Uterus (tissue), 4 donors: ENCODE measurements around the gene NRG3. TPM values are rescaled to one million over a fixed set of nuclear protein-coding genes. Genes with fewer than 3 reads are reported as not detected.
A peak's percentile ranks its signal among the peaks of the same experiment; 100 is the strongest.

Experiments used
- DNase-seq, 2 donors: peaks; one replicate each; pipeline ENCODE4 v3.0.0-alpha.2; 2019 to 2020
- H3K27ac ChIP-seq, 2 donors: fragments of 200-600 bp; sonication (generic); 1 replicate in 1 of 2; 2 replicates in 1 of 2; pipeline ENCODE4 v1.5.1; 2016 to 2018
- H3K27me3 ChIP-seq, 2 donors: fragments of 200-600 bp; sonication (generic); one replicate each; pipeline ENCODE4 v1.5.1; 2018 to 2019; ENCODE audit warnings: control low read depth in 1 of 2
- H3K36me3 ChIP-seq, 2 donors: fragments of 200-600 bp; sonication (generic); one replicate each; pipeline ENCODE4 v1.5.1; 2019; ENCODE audit warnings: control low read depth in 1 of 2
- H3K4me1 ChIP-seq, 2 donors: fragments of 200-600 bp; sonication (generic); one replicate each; pipeline ENCODE4 v1.5.1; 2018 to 2019; ENCODE audit warnings: control low read depth in 1 of 2
- H3K4me3 ChIP-seq, 2 donors: fragments of 200-600 bp; sonication (generic); 1 replicate in 1 of 2; 2 replicates in 1 of 2; pipeline ENCODE4 v1.5.1; 2018 to 2019; ENCODE audit warnings: mild to moderate bottlenecking in 1 of 2
- H3K9me3 ChIP-seq, 2 donors: fragments of 200-600 bp; sonication (generic); one replicate each; pipeline ENCODE4 v1.5.1; 2019; ENCODE audit warnings: control low read depth in 1 of 2
- CTCF ChIP-seq, 4 experiments: fragments of 200-600 bp in 2 of 4; fragments of 450-650 bp in 2 of 4; sonication (generic) in 2 of 4; IDR thresholded peaks; one replicate each; pipeline ENCODE4 v1.5.1; 2016 to 2019; ENCODE audit warnings: antibody characterized with exemption in 4 of 4, mild to moderate bottlenecking in 2 of 4, moderate library complexity in 1 of 4
- POLR2A ChIP-seq, 2 donors: fragments of 450-650 bp; IDR thresholded peaks; one replicate each; pipeline ENCODE4 v1.6.1; 2016; ENCODE audit warnings: antibody characterized with exemption in 2 of 2, mild to moderate bottlenecking in 1 of 2, moderate library complexity in 1 of 2
- intact Hi-C: fragments of 100-400 bp; cut with DNase I; formaldehyde crosslinking; loops from one replicate; pipeline ENCODE4 v1.15.1; 2023; ENCODE audit warnings: low total_unique reads
- total RNA-seq, 4 donors: library from RNA; depleted of rRNA in 3 of 4; stranded (reverse); fragments of >200 nt in 3 of 4; gene quantifications; one replicate each; pipeline versions ENCODE4 v1.1.0 to v1.2.4, GENCODE V29; 2014 to 2023
- donor health status: DM: yes; HTN: yes; CAD: no.

NRG3 gene
- total RNA-seq, 4 donors from 2014 or later = 0.27 to 1.0 TPM; not detected in 2

- intact Hi-C loops = no loop called here
Measured at GRCh38 chr10:82934429-82934828, 1059.4 kb downstream of the NRG3 start.

GRCh38 chr10:82934947-82935346 is 1060.0 kb downstream of the NRG3 start:
- Histone ChIP-seq H3K36me3 (no peaks in the 10 kb centered on the region), H3K4me3 (no peak overlapping the region), H3K27ac (no peak overlapping the region), H3K9me3 (no peaks in the 10 kb centered on the region), H3K4me1 (no peaks in the 10 kb centered on the region), H3K27me3 (no peaks in the 10 kb centered on the region)
- DNase-seq = no peak
- intact Hi-C loops = no loop called here
- no peak for TF ChIP-seq CTCF (IDR thresholded peaks at IDR 0.05)
- TF ChIP-seq POLR2A (IDR thresholded peaks at IDR 0.05) = no peak

More at GRCh38 chr10:82934429-82934828, 1059.4 kb downstream of the NRG3 start:
- Histone ChIP-seq H3K27ac (no peak overlapping the region), H3K36me3 (no peaks in the 10 kb centered on the region), H3K9me3 (no peaks in the 10 kb centered on the region), H3K4me1 (no peaks in the 10 kb centered on the region), H3K4me3 (no peak overlapping the region), H3K27me3 (no peaks in the 10 kb centered on the region)
- TF ChIP-seq POLR2A (IDR thresholded peaks at IDR 0.05) (no peak), CTCF (IDR thresholded peaks at IDR 0.05) (no peak)
- DNase-seq = no peak

- Histone ChIP-seq H3K36me3 (no peaks in the 10 kb centered on the region), H3K27me3 (no peaks in the 10 kb centered on the region), H3K9me3 (no peaks in the 10 kb centered on the region), H3K27ac (no peak overlapping the region), H3K4me1 (no peaks in the 10 kb centered on the region), H3K4me3 (no peak overlapping the region)
- intact Hi-C loops = no loop called here
- DNase-seq = no peak
- TF ChIP-seq POLR2A (IDR thresholded peaks at IDR 0.05) (no peak), CTCF (IDR thresholded peaks at IDR 0.05) (no peak)
Measured at GRCh38 chr10:82938331-82938730, 1063.3 kb downstream of the NRG3 start.

GRCh38 chr10:82942286-82943099 is 1067.5 kb downstream of the NRG3 start:
- Histone ChIP-seq H3K36me3 (no peaks in the 10 kb centered on the region), H3K4me3 (no peak overlapping the region), H3K27me3 (no peaks in the 10 kb centered on the region), H3K27ac (no peak overlapping the region), H3K9me3 (no peaks in the 10 kb centered on the region), H3K4me1 (no peaks in the 10 kb centered on the region)
- intact Hi-C loops = no loop called here
- TF ChIP-seq POLR2A (IDR thresholded peaks at IDR 0.05) (no peak), CTCF (IDR thresholded peaks at IDR 0.05) (no peak)
- peak in 1 of 2 donors; percentile 23 for DNase-seq

GRCh38 chr10:82943142-82943541 is 1068.1 kb downstream of the NRG3 start:
- H3K36me3 ChIP-seq = no peaks in the 10 kb centered on the region
- H3K27ac ChIP-seq = no peak overlapping the region
- H3K4me3 ChIP-seq = no peak overlapping the region
- no peak for DNase-seq
- H3K27me3 ChIP-seq = no peaks in the 10 kb centered on the region
- TF ChIP-seq CTCF (IDR thresholded peaks at IDR 0.05) (no peak), POLR2A (IDR thresholded peaks at IDR 0.05) (no peak)
- no peaks in the 10 kb centered on the region for H3K4me1 ChIP-seq
- no peaks in the 10 kb centered on the region for H3K9me3 ChIP-seq
- intact Hi-C loops = no loop called here
